ENCODE data around the gene VPS41.

The VPS41 gene

GRCh38 chr7:38828026-38828425 is 81.0 kb downstream of the VPS41 start:
- no peak for TF ChIP-seq TAF1 (IDR thresholded peaks at IDR 0.05; ENCODE audit: borderline replicate concordance, low read depth, low read length)
- TF ChIP-seq POLR2AphosphoS5 (IDR thresholded peaks at IDR 0.05; ENCODE audit: low read depth, low read length): no peak
- no peak for TF ChIP-seq POLR2A (IDR thresholded peaks at IDR 0.05; ENCODE audit: low read depth, low read length)
- FAIRE-seq (no peak), DNase-seq (ENCODE audit: insufficient read length) (no peak)

- TF ChIP-seq TAF1 (IDR thresholded peaks at IDR 0.05; ENCODE audit: borderline replicate concordance, low read depth, low read length) (no peak), POLR2A (IDR thresholded peaks at IDR 0.05; ENCODE audit: low read depth, low read length) (no peak), POLR2AphosphoS5 (IDR thresholded peaks at IDR 0.05; ENCODE audit: low read depth, low read length) (no peak)
- DNase-seq (ENCODE audit: insufficient read length): no peak
- peak; percentile 50 for FAIRE-seq
Measured at GRCh38 chr7:38825721-38826440, 83.1 kb downstream of the VPS41 start.

GRCh38 chr7:38824948-38825347 is 84.0 kb downstream of the VPS41 start:
- TF ChIP-seq TAF1 (IDR thresholded peaks at IDR 0.05; ENCODE audit: borderline replicate concordance, low read depth, low read length) (no peak), POLR2AphosphoS5 (IDR thresholded peaks at IDR 0.05; ENCODE audit: low read depth, low read length) (no peak), POLR2A (IDR thresholded peaks at IDR 0.05; ENCODE audit: low read depth, low read length) (no peak)
- DNase-seq (ENCODE audit: insufficient read length) (no peak), FAIRE-seq (no peak)

- DNase-seq (ENCODE audit: insufficient read length): no peak
- no peak for FAIRE-seq
- no peak for TF ChIP-seq TAF1 (IDR thresholded peaks at IDR 0.05; ENCODE audit: borderline replicate concordance, low read depth, low read length)
Measured at GRCh38 chr7:38822549-38822948, 86.4 kb downstream of the VPS41 start.

- no peak for FAIRE-seq
Measured at GRCh38 chr7:38820571-38820970, 88.4 kb downstream of the VPS41 start.

GRCh38 chr7:38819463-38819862 is 89.5 kb downstream of the VPS41 start:
- FAIRE-seq (no peak), DNase-seq (ENCODE audit: insufficient read length) (no peak)
- no peak for TF ChIP-seq TAF1 (IDR thresholded peaks at IDR 0.05; ENCODE audit: borderline replicate concordance, low read depth, low read length)
- no peak for TF ChIP-seq POLR2A (IDR thresholded peaks at IDR 0.05; ENCODE audit: low read depth, low read length)
- no peak for TF ChIP-seq POLR2AphosphoS5 (IDR thresholded peaks at IDR 0.05; ENCODE audit: low read depth, low read length)

More at GRCh38 chr7:38820571-38820970, 88.4 kb downstream of the VPS41 start:
- TF ChIP-seq TAF1 (IDR thresholded peaks at IDR 0.05; ENCODE audit: borderline replicate concordance, low read depth, low read length): no peak
- TF ChIP-seq POLR2A (IDR thresholded peaks at IDR 0.05; ENCODE audit: low read depth, low read length): no peak
- no peak for TF ChIP-seq POLR2AphosphoS5 (IDR thresholded peaks at IDR 0.05; ENCODE audit: low read depth, low read length)
- no peak for DNase-seq (ENCODE audit: insufficient read length)

GRCh38 chr7:38817526-38817925 is 91.5 kb downstream of the VPS41 start:
- no peak for TF ChIP-seq POLR2AphosphoS5 (IDR thresholded peaks at IDR 0.05; ENCODE audit: low read depth, low read length)
- no peak for TF ChIP-seq TAF1 (IDR thresholded peaks at IDR 0.05; ENCODE audit: borderline replicate concordance, low read depth, low read length)
- no peak for TF ChIP-seq POLR2A (IDR thresholded peaks at IDR 0.05; ENCODE audit: low read depth, low read length)
- DNase-seq (ENCODE audit: insufficient read length) (no peak), FAIRE-seq (no peak)

GRCh38 chr7:38813768-38814167 is 95.2 kb downstream of the VPS41 start:
- FAIRE-seq (no peak), DNase-seq (ENCODE audit: insufficient read length) (no peak)
- TF ChIP-seq TAF1 (IDR thresholded peaks at IDR 0.05; ENCODE audit: borderline replicate concordance, low read depth, low read length) (no peak), POLR2AphosphoS5 (IDR thresholded peaks at IDR 0.05; ENCODE audit: low read depth, low read length) (no peak), POLR2A (IDR thresholded peaks at IDR 0.05; ENCODE audit: low read depth, low read length) (no peak)

- FAIRE-seq: no peak
- DNase-seq (ENCODE audit: insufficient read length): no peak
- no peak for TF ChIP-seq TAF1 (IDR thresholded peaks at IDR 0.05; ENCODE audit: borderline replicate concordance, low read depth, low read length)
Measured at GRCh38 chr7:38806912-38807311, 102.1 kb downstream of the VPS41 start.

- FAIRE-seq (no peak), DNase-seq (ENCODE audit: insufficient read length) (no peak)
- TF ChIP-seq TAF1 (IDR thresholded peaks at IDR 0.05; ENCODE audit: borderline replicate concordance, low read depth, low read length): no peak
- TF ChIP-seq POLR2AphosphoS5 (IDR thresholded peaks at IDR 0.05; ENCODE audit: low read depth, low read length): no peak
- no peak for TF ChIP-seq POLR2A (IDR thresholded peaks at IDR 0.05; ENCODE audit: low read depth, low read length)
Measured at GRCh38 chr7:38801786-38802185, 107.2 kb downstream of the VPS41 start.

GRCh38 chr7:38798552-38799267 is 110.3 kb downstream of the VPS41 start:
- TF ChIP-seq POLR2A (IDR thresholded peaks at IDR 0.05; ENCODE audit: low read depth, low read length): no peak
- TF ChIP-seq POLR2AphosphoS5 (IDR thresholded peaks at IDR 0.05; ENCODE audit: low read depth, low read length): no peak
- TF ChIP-seq TAF1 (IDR thresholded peaks at IDR 0.05; ENCODE audit: borderline replicate concordance, low read depth, low read length): no peak
- FAIRE-seq: no peak
- DNase-seq (ENCODE audit: insufficient read length): no peak

Data from GM12892 (cell line).